ENCODE measurements around the gene HOXA7.

HOXA7 gene

GRCh38 chr7:27156508-27156898 lies at the start of gene HOXA7:
Gene HOXA7 (minus strand): TSS chr7:27156675. CDS start chr7:27156545, 130 bp downstream.
- peak; percentile 58 for DNase-seq (ENCODE audit: low spot score)

GRCh38 chr7:27205325-27206280 lies 49.1 kb upstream of the HOXA7 start:
- no peak for DNase-seq (ENCODE audit: low spot score)

GRCh38 chr7:27204851-27205322 lies 48.4 kb upstream of the HOXA7 start:
- DNase-seq (ENCODE audit: low spot score): no peak

GRCh38 chr7:27203964-27204594 lies 47.6 kb upstream of the HOXA7 start:
- DNase-seq (ENCODE audit: low spot score): no peak

- DNase-seq (ENCODE audit: low spot score): no peak
These were observed 47.0 kb upstream of the HOXA7 start for GRCh38 chr7:27203365-27203953.

GRCh38 chr7:27202862-27203134 lies 46.3 kb upstream of the HOXA7 start:
- DNase-seq (ENCODE audit: low spot score): no peak

GRCh38 chr7:27202018-27202861 lies 45.8 kb upstream of the HOXA7 start:
- no peak for DNase-seq (ENCODE audit: low spot score)

- DNase-seq (ENCODE audit: low spot score): no peak
These were observed 45.1 kb upstream of the HOXA7 start for GRCh38 chr7:27201580-27202017.

GRCh38 chr7:27200761-27201579 lies 44.5 kb upstream of the HOXA7 start:
- DNase-seq (ENCODE audit: low spot score): no peak

- DNase-seq (ENCODE audit: low spot score): no peak
These were observed 43.6 kb upstream of the HOXA7 start, which contains the start of gene HOXA13 for GRCh38 chr7:27199849-27200760. Gene HOXA13 (minus strand): TSS chr7:27200091. CDS start chr7:27200077, 14 bp downstream.

- no peak for DNase-seq (ENCODE audit: low spot score)
These were observed 42.7 kb upstream of the HOXA7 start for GRCh38 chr7:27198871-27199801.

- no peak for DNase-seq (ENCODE audit: low spot score)
These were observed 41.8 kb upstream of the HOXA7 start for GRCh38 chr7:27198138-27198841.

GRCh38 chr7:27197137-27198042 lies 40.9 kb upstream of the HOXA7 start:
- no peak for DNase-seq (ENCODE audit: low spot score)

- DNase-seq (ENCODE audit: low spot score): peak; percentile 77
These were observed 39.9 kb upstream of the HOXA7 start for GRCh38 chr7:27196287-27196767.

GRCh38 chr7:27194686-27195379 lies 38.4 kb upstream of the HOXA7 start:
- DNase-seq (ENCODE audit: low spot score): no peak

- DNase-seq (ENCODE audit: low spot score): no peak
These were observed 37.5 kb upstream of the HOXA7 start for GRCh38 chr7:27194002-27194352.

Measured in kidney capillary endothelial cell (primary cell).